ENCODE data around the gene CALR.

The CALR gene

DNA sequence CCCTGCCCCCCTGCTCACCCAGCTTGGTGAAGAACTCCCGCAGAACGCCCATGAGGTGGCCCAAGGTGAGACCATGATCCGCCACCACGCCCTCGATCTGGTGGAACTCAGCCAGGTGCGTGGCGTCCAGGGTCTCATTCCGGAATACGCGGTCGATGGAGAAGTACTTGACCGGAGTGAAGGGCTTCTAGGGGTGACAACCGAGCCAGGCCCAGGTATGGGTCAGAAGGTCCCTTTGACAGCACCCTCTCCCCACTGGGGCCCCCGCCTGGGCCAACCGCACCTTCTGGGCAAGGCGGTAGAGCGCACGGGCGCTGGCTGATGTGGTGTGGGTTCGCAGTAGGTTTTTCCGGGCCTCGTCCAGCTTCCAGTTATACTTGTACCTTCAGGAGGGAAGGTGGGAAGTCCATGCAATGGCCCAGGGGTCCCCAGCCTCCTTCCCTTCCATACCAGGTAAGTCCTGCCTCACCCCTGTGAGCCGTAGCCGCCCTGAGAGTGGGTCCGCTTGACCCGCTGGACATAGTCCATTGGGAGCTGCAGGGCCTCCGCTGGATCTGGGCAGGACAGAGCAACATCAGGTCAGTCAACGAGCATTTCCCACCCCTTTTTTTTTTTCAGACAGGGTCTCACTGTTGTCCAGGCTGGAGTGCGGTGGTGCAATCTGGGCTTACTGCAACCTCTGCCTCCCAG is 13.6 kb upstream of the CALR start:
- Histone ChIP-seq H3K9me2 (replicated peaks; ENCODE audit: insufficient read depth, low read length) (no peaks in the 10 kb centered on the region), H3K27me3 (replicated peaks; ENCODE audit: insufficient read depth, low read length) (no peaks in the 10 kb centered on the region), H3K9me3 (replicated peaks; ENCODE audit: insufficient read depth, low read length) (no peaks in the 10 kb centered on the region), H3K36me3 (replicated peaks; ENCODE audit: insufficient read depth, low read length) (peaks cover 24% of the 10 kb centered on the region), H2AFZ (ENCODE audit: low read length) (no peak overlapping the region), H3K4me1 (ENCODE audit: low read length) (no peaks in the 10 kb centered on the region), H3K27ac (ENCODE audit: low read length) (no peak overlapping the region), H3K79me2 (ENCODE audit: low read length) (peaks cover 15% of the 10 kb centered on the region), H3K4me3 (ENCODE audit: low read length) (no peak overlapping the region), H3F3A (ENCODE audit: insufficient read depth, low read length) (peaks cover 7% of the 10 kb centered on the region; the same call in 1 of the 2 replicates), H3K4me2 (ENCODE audit: low read depth, low read length) (no peak overlapping the region), H3K9ac (ENCODE audit: low read length) (no peak overlapping the region), H4K20me1 (ENCODE audit: insufficient read depth, low read length) (no peaks in the 10 kb centered on the region)
- TF ChIP-seq, protein P1, sequence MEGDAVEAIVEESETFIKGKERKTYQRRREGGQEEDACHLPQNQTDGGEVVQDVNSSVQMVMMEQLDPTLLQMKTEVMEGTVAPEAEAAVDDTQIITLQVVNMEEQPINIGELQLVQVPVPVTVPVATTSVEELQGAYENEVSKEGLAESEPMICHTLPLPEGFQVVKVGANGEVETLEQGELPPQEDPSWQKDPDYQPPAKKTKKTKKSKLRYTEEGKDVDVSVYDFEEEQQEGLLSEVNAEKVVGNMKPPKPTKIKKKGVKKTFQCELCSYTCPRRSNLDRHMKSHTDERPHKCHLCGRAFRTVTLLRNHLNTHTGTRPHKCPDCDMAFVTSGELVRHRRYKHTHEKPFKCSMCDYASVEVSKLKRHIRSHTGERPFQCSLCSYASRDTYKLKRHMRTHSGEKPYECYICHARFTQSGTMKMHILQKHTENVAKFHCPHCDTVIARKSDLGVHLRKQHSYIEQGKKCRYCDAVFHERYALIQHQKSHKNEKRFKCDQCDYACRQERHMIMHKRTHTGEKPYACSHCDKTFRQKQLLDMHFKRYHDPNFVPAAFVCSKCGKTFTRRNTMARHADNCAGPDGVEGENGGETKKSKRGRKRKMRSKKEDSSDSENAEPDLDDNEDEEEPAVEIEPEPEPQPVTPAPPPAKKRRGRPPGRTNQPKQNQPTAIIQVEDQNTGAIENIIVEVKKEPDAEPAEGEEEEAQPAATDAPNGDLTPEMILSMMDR (IDR thresholded peaks at IDR 0.05; ENCODE audit: low read length): no peak
- TF ChIP-seq EZH2phosphoT487 (IDR thresholded peaks at IDR 0.05; ENCODE audit: low read length) (no peak), EZH2 (optimal IDR thresholded peaks at IDR 0.05; ENCODE audit: low read depth, low read length) (no peak)
- no peak for DNase-seq

DNA sequence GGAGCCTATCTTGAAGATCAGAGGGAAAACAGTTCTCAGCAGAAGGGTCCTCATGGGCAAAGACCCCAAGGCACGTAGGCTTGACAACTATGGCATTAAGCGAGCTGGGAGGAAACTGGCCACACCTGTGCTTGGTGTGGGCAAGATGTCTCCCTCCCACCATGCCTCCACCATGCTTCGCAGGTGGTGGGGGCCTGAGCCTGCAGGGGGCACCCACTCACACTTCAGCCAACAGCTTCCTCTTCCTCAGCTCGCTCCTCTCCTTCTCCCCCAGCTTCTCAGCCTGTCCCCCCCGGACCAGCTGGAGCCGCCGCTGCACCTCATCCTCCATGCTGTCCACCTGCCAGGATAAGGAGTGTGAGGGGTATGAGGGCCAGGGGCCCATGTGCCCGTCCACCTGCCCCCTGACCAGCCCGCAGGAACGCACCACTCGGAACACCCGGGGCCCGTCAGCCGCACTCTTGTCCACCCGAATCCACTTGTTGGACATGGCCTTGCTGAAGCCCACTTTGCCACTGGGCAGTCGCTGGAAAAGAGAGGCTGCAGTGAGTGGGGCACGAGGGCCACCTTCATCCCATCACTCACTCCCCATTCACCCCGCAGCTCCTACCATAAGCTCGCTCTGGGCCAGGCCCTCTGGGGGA is 8.3 kb upstream of the CALR start:
- Histone ChIP-seq H3K9me3 (replicated peaks; ENCODE audit: insufficient read depth, low read length) (no peaks in the 10 kb centered on the region), H4K20me1 (ENCODE audit: insufficient read depth, low read length) (no peaks in the 10 kb centered on the region), H3K9me2 (replicated peaks; ENCODE audit: insufficient read depth, low read length) (no peaks in the 10 kb centered on the region), H3K4me2 (ENCODE audit: low read depth, low read length) (no peak overlapping the region), H3K27ac (ENCODE audit: low read length) (no peak overlapping the region), H3K4me3 (ENCODE audit: low read length) (no peak overlapping the region), H3F3A (ENCODE audit: insufficient read depth, low read length) (no peaks in the 10 kb centered on the region), H3K79me2 (ENCODE audit: low read length) (peaks cover 53% of the 10 kb centered on the region), H2AFZ (ENCODE audit: low read length) (no peak overlapping the region), H3K4me1 (ENCODE audit: low read length) (peaks cover 11% of the 10 kb centered on the region; the same call in 1 of the 2 replicates), H3K9ac (ENCODE audit: low read length) (no peak overlapping the region), H3K36me3 (replicated peaks; ENCODE audit: insufficient read depth, low read length) (peaks cover 7% of the 10 kb centered on the region), H3K27me3 (replicated peaks; ENCODE audit: insufficient read depth, low read length) (no peaks in the 10 kb centered on the region)
- TF ChIP-seq, protein P1 (IDR thresholded peaks at IDR 0.05; ENCODE audit: low read length): no peak
- TF ChIP-seq EZH2phosphoT487 (IDR thresholded peaks at IDR 0.05; ENCODE audit: low read length) (no peak), EZH2 (optimal IDR thresholded peaks at IDR 0.05; ENCODE audit: low read depth, low read length) (no peak)
- DNase-seq: no peak

DNA sequence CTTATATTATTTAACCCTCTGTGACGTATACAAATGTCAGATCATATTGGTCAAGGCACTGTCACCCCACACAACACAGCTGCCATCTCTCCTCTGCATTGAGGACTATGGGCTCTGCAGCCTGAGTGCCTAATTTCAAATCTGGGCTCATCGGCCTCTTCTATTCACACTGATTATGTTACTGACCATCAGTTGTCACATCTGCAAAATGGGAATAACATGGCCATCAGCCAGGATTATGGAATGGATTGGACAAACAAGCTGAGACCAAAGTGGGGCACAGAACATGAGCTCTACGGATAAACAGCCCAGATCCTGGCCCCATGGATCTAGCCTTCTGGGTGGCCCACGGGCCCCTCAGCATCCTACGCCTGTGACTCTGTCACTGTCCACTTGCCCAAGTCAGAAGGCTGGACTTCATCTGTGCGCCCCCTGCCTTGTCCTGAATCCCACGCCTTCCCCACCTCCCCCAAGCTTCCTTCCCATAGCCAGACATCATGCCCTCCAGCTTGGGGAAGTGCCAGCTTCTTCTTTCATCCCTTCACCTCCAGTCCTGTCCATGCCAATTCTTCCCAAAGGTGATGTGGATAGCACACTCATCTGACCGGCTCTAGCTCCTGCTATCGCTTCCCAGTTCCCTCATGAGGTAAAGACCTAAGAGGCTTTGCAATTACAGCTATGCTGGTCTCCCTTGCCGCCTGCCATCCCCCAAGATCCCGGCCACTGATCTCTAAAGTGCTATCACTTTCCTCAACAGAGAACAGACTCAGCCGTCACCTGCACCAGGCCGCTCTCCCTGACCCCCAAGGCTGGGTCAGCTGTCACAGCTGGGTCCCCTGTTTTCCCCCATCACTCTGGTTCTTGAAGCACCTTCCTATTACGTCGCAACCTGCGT is 5.8 kb upstream of the CALR start:
- Histone ChIP-seq H3K9me2 (replicated peaks; ENCODE audit: insufficient read depth, low read length) (no peaks in the 10 kb centered on the region), H3K27me3 (replicated peaks; ENCODE audit: insufficient read depth, low read length) (no peaks in the 10 kb centered on the region), H2AFZ (ENCODE audit: low read length) (peak overlapping the region; percentile 26; the same call in 1 of the 2 replicates), H3K27ac (ENCODE audit: low read length) (peak overlapping the region; percentile 43; the same call in 1 of the 2 replicates), H3K36me3 (replicated peaks; ENCODE audit: insufficient read depth, low read length) (no peaks in the 10 kb centered on the region), H3F3A (ENCODE audit: insufficient read depth, low read length) (peaks cover 16% of the 10 kb centered on the region), H3K4me2 (ENCODE audit: low read depth, low read length) (peak overlapping the region; percentile 70), H3K4me1 (ENCODE audit: low read length) (peaks cover 18% of the 10 kb centered on the region), H3K9ac (ENCODE audit: low read length) (peak overlapping the region; percentile 90), H3K4me3 (ENCODE audit: low read length) (peak overlapping the region; percentile 94), H4K20me1 (ENCODE audit: insufficient read depth, low read length) (no peaks in the 10 kb centered on the region), H3K79me2 (ENCODE audit: low read length) (peaks cover 50% of the 10 kb centered on the region), H3K9me3 (replicated peaks; ENCODE audit: insufficient read depth, low read length) (no peaks in the 10 kb centered on the region)
- TF ChIP-seq EZH2 (optimal IDR thresholded peaks at IDR 0.05; ENCODE audit: low read depth, low read length): no peak
- TF ChIP-seq, protein P1 (IDR thresholded peaks at IDR 0.05; ENCODE audit: low read length): no peak
- TF ChIP-seq EZH2phosphoT487 (IDR thresholded peaks at IDR 0.05; ENCODE audit: low read length): no peak
- no peak for DNase-seq
